Endothelial cell of umbilical vein (primary cell): ENCODE measurements around the gene C19orf85. TPM values are rescaled to one million over a fixed set of nuclear protein-coding genes. Genes with fewer than 3 reads are reported as not detected.

Experiments used
- BruUV-seq: library from RNA; stranded (reverse); fragments of 400-500 nt; replicated peaks from 2 replicates; lab custom pipeline; 2021; lab: Mats Ljungman, UMichigan
- CTCF ChIA-PET: fragments of 300-600, 350-600 bp; sonication (Branson Sonifier 250); formaldehyde crosslinking; loops from one replicate; lab custom pipeline; 2021; ENCODE audit warnings: antibody characterized with exemption, inconsistent platforms; lab: Charles Lee
- POLR2A ChIA-PET: fragments of 300-600, 350-600 bp; sonication (Branson Sonifier 250); formaldehyde crosslinking; loops from one replicate; lab custom pipeline; 2021; ENCODE audit warnings: antibody characterized with exemption, inconsistent platforms; lab: Charles Lee
- DNase-seq: peaks from one replicate; pipeline ENCODE4 v3.0.0-alpha.2; 2011; ENCODE audit warnings: low read depth, low spot score
- FAIRE-seq: peaks from 2 replicates; lab custom pipeline; 2011; peaks lifted over from hg19 to GRCh38; lab: Jason Lieb, UNC
- H2AFZ ChIP-seq: 2 replicates; pipeline ENCODE4 v1.6.0; 2012; ENCODE audit warnings: low read depth, low read length, control low read depth, inconsistent platforms
- H3K27ac ChIP-seq: 2 replicates; pipeline ENCODE4 v1.5.1; 2011; ENCODE audit warnings: low read depth, mild to moderate bottlenecking, control low read depth, low read length, moderate library complexity; ENCODE audit not compliant: insufficient read depth
- H3K27me3 ChIP-seq, 2 experiments: 2 replicates each; pipeline versions ENCODE4 v1.6.0 to v1.6.1; 2011; ENCODE audit warnings: low read length in 2 of 2, mixed read lengths in 1 of 2; ENCODE audit not compliant: control insufficient read depth in 2 of 2, insufficient read depth in 2 of 2
- H3K36me3 ChIP-seq, 2 experiments: 2 replicates in 1 of 2; 3 replicates in 1 of 2; pipeline ENCODE4 v1.5.1; 2011; ENCODE audit warnings: low read length in 2 of 2, mild to moderate bottlenecking in 1 of 2, moderate library complexity in 1 of 2; ENCODE audit not compliant: control insufficient read depth in 2 of 2, insufficient read depth in 2 of 2; ENCODE audit errors: extremely low read depth in 1 of 2
- H3K4me1 ChIP-seq: 3 replicates; pipeline ENCODE4 v1.5.1; 2011; ENCODE audit warnings: mild to moderate bottlenecking, low read length; ENCODE audit not compliant: control insufficient read depth, insufficient read depth; ENCODE audit errors: extremely low read depth
- H3K4me2 ChIP-seq: 2 replicates; pipeline ENCODE4 v1.6.1; 2011; ENCODE audit warnings: low read length, control low read depth, mixed read lengths; ENCODE audit not compliant: insufficient read depth
- H3K4me3 ChIP-seq, 3 experiments: fragments of 200-600 bp in 1 of 3; sonication (generic), shearing (Covaris generic) in 1 of 3; replicated peaks in 1 of 3; 2 replicates each; pipeline ENCODE4 v1.5.1; 2011 to 2016; ENCODE audit warnings: control low read depth in 3 of 3, low read length in 3 of 3, mild to moderate bottlenecking in 2 of 3, inconsistent platforms in 1 of 3, low read depth in 1 of 3, moderate library complexity in 1 of 3; ENCODE audit not compliant: insufficient read depth in 1 of 3
- H3K79me2 ChIP-seq: 2 replicates; pipeline ENCODE4 v1.6.0; 2012; ENCODE audit warnings: low read length, inconsistent platforms; ENCODE audit not compliant: control insufficient read depth, insufficient read depth
- H3K9ac ChIP-seq: replicated peaks from 2 replicates; pipeline ENCODE3; 2011; ENCODE audit warnings: low read length, control low read depth; ENCODE audit not compliant: insufficient read depth; ENCODE audit errors: extremely low read depth
- H3K9me1 ChIP-seq: replicated peaks from 3 replicates; pipeline ENCODE4 v1.6.0; 2011; ENCODE audit warnings: mild to moderate bottlenecking, low read length; ENCODE audit not compliant: control insufficient read depth, insufficient read depth; ENCODE audit errors: extremely low read depth
- H3K9me3 ChIP-seq: replicated peaks from 2 replicates; pipeline ENCODE4 v1.5.1; 2012; ENCODE audit warnings: low read length, inconsistent platforms; ENCODE audit not compliant: control insufficient read depth, insufficient read depth
- H4K20me1 ChIP-seq: replicated peaks from 2 replicates; pipeline ENCODE3; 2011; ENCODE audit warnings: mild to moderate bottlenecking, low read length; ENCODE audit not compliant: control insufficient read depth, insufficient read depth; ENCODE audit errors: extremely low read depth
- EZH2 ChIP-seq: IDR thresholded peaks from 2 replicates; pipeline ENCODE4 v1.6.1; 2012; ENCODE audit warnings: borderline replicate concordance, low read depth, mild to moderate bottlenecking, moderate library complexity, low read length, inconsistent platforms; ENCODE audit not compliant: severe bottlenecking
- FOS ChIP-seq: IDR thresholded peaks from 2 replicates; pipeline ENCODE4 v1.6.1; 2011; ENCODE audit warnings: mild to moderate bottlenecking, low read length, moderate library complexity, borderline replicate concordance; ENCODE audit not compliant: insufficient read depth
- GATA2 ChIP-seq: IDR thresholded peaks from 2 replicates; pipeline ENCODE4 v1.7.0; 2011; ENCODE audit warnings: low read depth, mild to moderate bottlenecking, moderate library complexity, mixed read lengths, low read length; ENCODE audit not compliant: insufficient read length, insufficient read depth
- JUN ChIP-seq: IDR thresholded peaks from 2 replicates; pipeline ENCODE4 v1.6.1; 2011; ENCODE audit warnings: borderline replicate concordance, low read depth; ENCODE audit not compliant: insufficient read length, insufficient read depth
- MYC ChIP-seq: IDR thresholded peaks from one replicate; pipeline ENCODE4 v1.6.1; 2011; ENCODE audit warnings: mild to moderate bottlenecking, low read depth, low read length
- POLR2A ChIP-seq: IDR thresholded peaks from 2 replicates; pipeline ENCODE4 v1.6.1; 2012; ENCODE audit warnings: low read depth, mild to moderate bottlenecking, control low read depth, low read length
- POLR2AphosphoS5 ChIP-seq: IDR thresholded peaks from 2 replicates; pipeline ENCODE4 v1.6.1; 2012; ENCODE audit warnings: low read depth, mild to moderate bottlenecking, control low read depth, low read length, moderate library complexity; ENCODE audit not compliant: insufficient read depth
- dilution Hi-C: fragments of 300-500 bp; cut with MboI; formaldehyde crosslinking; loops from one replicate; pipeline ENCODE4 v1.15.0; 2019; ENCODE audit warnings: low sequenced_read_pairs; ENCODE audit not compliant: extremely low pct_ligation_motif_present
- intact Hi-C: fragments of 100-400 bp; cut with micrococcal nuclease; formaldehyde crosslinking; loops from one replicate; pipeline ENCODE4 v1.10.0; 2022
- polyA plus RNA-seq, 4 experiments: library from polyadenylated mRNA; depleted of rRNA in 3 of 4; stranded (reverse) in 3 of 4; unstranded in 1 of 4; fragments of >200 nt; gene quantifications; 2 replicates each; pipeline versions ENCODE4 v1.2.1 to v1.2.3, GENCODE V29; 2011 to 2012; ENCODE audit warnings: missing spikeins in 1 of 4
- total RNA-seq: library from RNA; stranded (reverse); gene quantifications from 2 replicates; pipeline ENCODE4 v1.2.3, GENCODE V29; 2021
- TF ChIP-seq, protein P1 (sequence below): IDR thresholded peaks from 2 replicates; pipeline ENCODE4 v1.6.1; 2011; ENCODE audit not compliant: insufficient read depth, insufficient read length

C19orf85 gene
- total and polyA plus RNA-seq, 2 donors (not counting 3 experiments of a cell fraction or from before 2014, with no cell fraction given), result not detected

DNA sequence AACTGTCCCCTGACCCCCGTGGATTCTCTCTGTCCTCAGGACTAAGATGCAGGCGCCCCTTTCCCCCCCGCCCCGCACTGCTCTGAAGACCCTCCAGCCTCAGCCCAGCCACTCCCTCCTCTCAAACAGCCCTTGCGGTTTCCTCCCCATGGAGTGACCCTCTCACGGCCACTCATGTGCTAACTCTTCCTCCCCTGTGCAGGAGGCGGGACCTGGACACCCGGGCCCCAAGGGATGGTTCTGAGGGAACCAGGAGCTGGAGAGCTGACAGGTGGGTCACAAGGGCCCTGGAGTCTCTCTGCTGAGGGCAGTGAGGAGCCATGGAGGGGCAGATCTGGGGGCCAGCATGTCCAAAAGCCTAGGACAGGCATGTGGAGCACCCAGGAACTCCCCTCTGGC, 5.0 kb downstream of the C19orf85 start:
- FAIRE-seq (no peak), DNase-seq (no peak)
- no peaks in the 10 kb centered on the region for H3K9me1 ChIP-seq
- no peaks in the 10 kb centered on the region for H3K27me3 ChIP-seq
- no peak overlapping the region for H3K27ac ChIP-seq
- no peak overlapping the region for H2AFZ ChIP-seq
- no peaks in the 10 kb centered on the region for H3K9me3 ChIP-seq
- BruUV-seq, result no TSS peak
- peaks cover 13% of the 10 kb centered on the region for H3K4me1 ChIP-seq
- POLR2A ChIA-PET, result no interaction called here
- CTCF ChIA-PET, result interaction anchor here (1.8 to 2.5 kb wide), 2 partner anchors 8 to 318 kb away, joined by 6 to 10 read pairs; no protein-coding TSS in a partner anchor
- dilution Hi-C loops (no loop called here), intact Hi-C loops (no loop called here)
- H3K4me3 ChIP-seq, result no peak overlapping the region
- TF ChIP-seq POLR2A (no peak), POLR2AphosphoS5 (no peak), MYC (no peak), FOS (no peak), EZH2 (no peak), JUN (no peak)
- TF ChIP-seq, protein P1, sequence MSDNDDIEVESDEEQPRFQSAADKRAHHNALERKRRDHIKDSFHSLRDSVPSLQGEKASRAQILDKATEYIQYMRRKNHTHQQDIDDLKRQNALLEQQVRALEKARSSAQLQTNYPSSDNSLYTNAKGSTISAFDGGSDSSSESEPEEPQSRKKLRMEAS, result no peak
- H3K36me3 ChIP-seq, result peaks cover 0 to 3% of the 10 kb centered on the region in 2 experiments
- no peaks in the 10 kb centered on the region for H4K20me1 ChIP-seq
- H3K79me2 ChIP-seq, result no peaks in the 10 kb centered on the region
- no peak overlapping the region for H3K9ac ChIP-seq
- no peak overlapping the region for H3K4me2 ChIP-seq

DNA sequence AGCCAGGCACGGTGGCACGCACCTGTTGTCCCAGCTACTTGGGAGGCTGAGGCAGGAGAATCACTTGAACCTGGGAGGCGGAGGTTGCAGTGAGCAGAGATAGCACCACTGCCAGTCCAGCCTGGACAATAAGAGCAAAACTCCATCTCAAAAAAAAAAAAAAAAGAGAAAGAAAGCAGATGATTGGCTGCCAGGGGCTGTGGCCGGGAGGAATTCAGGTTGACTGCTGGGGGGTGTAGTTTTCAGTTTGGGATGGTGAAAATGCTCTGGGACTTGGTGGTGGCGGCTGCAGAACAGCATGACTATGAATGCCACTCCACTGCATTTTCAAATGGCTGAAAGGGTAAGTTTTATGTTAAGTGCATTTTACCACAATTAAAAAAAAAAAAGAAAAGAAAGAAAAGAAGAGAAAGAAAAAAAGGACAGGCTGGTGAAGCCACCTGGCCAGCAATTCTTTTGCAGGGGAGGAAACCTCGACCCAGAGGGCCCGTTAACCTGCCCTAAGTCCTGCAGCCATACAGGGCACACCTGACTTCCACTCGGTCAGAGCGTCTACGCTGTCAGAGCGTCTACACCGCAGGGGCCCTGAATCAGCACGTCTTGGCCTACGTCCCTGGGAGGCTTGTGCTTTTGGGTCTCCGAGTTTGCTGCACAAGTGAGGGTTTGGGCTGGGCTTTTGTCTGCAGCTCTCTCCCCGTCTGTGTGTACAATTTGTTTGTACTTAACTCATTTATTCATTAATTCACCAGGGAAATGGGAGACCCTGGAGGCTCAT, 6.7 kb downstream of the C19orf85 start:
- no peak for DNase-seq
- CTCF ChIA-PET, result interaction anchor here (1.8 to 2.5 kb wide), 2 partner anchors 10 to 317 kb away, joined by 6 to 10 read pairs; no protein-coding TSS in a partner anchor
- H3K4me3 ChIP-seq, result no peak overlapping the region
- H3K27me3 ChIP-seq, result no peaks in the 10 kb centered on the region
- no peak overlapping the region for H3K4me2 ChIP-seq
- POLR2A ChIA-PET, result no interaction called here
- H3K9me1 ChIP-seq, result no peaks in the 10 kb centered on the region
- H3K27ac ChIP-seq, result no peak overlapping the region
- intact Hi-C loops (no loop called here), dilution Hi-C loops (no loop called here)
- H3K4me1 ChIP-seq, result peaks cover 13% of the 10 kb centered on the region
- peaks cover 0 to 3% of the 10 kb centered on the region in 2 experiments for H3K36me3 ChIP-seq
- H3K9ac ChIP-seq, result no peak overlapping the region
- no peaks in the 10 kb centered on the region for H3K9me3 ChIP-seq
- FAIRE-seq, result no peak
- TF ChIP-seq JUN, result no peak
- no peak for TF ChIP-seq GATA2
- no peak for TF ChIP-seq FOS
- TF ChIP-seq, protein P1, result no peak
- BruUV-seq, result no TSS peak
- no peak overlapping the region for H2AFZ ChIP-seq
- H4K20me1 ChIP-seq, result no peaks in the 10 kb centered on the region
- H3K79me2 ChIP-seq, result no peaks in the 10 kb centered on the region
